A549 (cell line): ENCODE data around the gene SLC6A7. TPM values are rescaled to one million over a fixed set of nuclear protein-coding genes. Genes with fewer than 3 reads are reported as not detected.

Experiments used
- ATAC-seq, 2 experiments: fragments of 200-7000 bp in 1 of 2; fragments of >200 bp in 1 of 2; cut with Nextera tagmentation in 1 of 2; cut with Tn5 transposase in 1 of 2; 3 replicates each; pipeline versions ENCODE4 v1.8.0 to v1.9.1; 2018 to 2020; ENCODE audit warnings: mild to moderate bottlenecking in 1 of 2, moderate library complexity in 1 of 2
- CTCF ChIA-PET: fragments of 300-600 bp; sonication (Branson Sonifier 250); formaldehyde crosslinking; extraction: SDS; loops from one replicate; lab custom pipeline; 2021; ENCODE audit warnings: antibody characterized with exemption, inconsistent platforms; lab: Yijun Ruan, JAX
- POLR2A ChIA-PET: fragments of 350-600 bp; formaldehyde crosslinking; extraction: SDS; loops from one replicate; lab custom pipeline; 2021; ENCODE audit warnings: antibody characterized with exemption, inconsistent platforms; lab: Yijun Ruan, JAX
- DNase-seq, 2 experiments: peaks; one replicate each; pipeline versions ENCODE4 v3.0.0 to v3.0.0-alpha.2; 2011 to 2016; ENCODE audit warnings: low read depth in 1 of 2, low spot score in 1 of 2
- FAIRE-seq: peaks from 2 replicates; lab custom pipeline; 2011; peaks lifted over from hg19 to GRCh38; lab: Jason Lieb, UNC
- H3K27ac ChIP-seq, 2 experiments: fragments of >200 bp; sonication (Bioruptor Twin); formaldehyde crosslinking; 3 replicates each; pipeline ENCODE4 v1.5.1; 2016 to 2017
- H3K4me1 ChIP-seq: fragments of >200 bp; sonication (Bioruptor Twin); formaldehyde crosslinking; 3 replicates; pipeline ENCODE4 v1.6.1; 2016
- H3K4me2 ChIP-seq: fragments of >200 bp; sonication (Bioruptor Twin); formaldehyde crosslinking; 3 replicates; pipeline ENCODE4 v1.6.1; 2016
- H3K4me3 ChIP-seq: fragments of >200 bp; sonication (Bioruptor Twin); formaldehyde crosslinking; 3 replicates; pipeline ENCODE4 v1.5.1; 2016
- H3K9me3 ChIP-seq: fragments of >200 bp; sonication (Bioruptor Twin); formaldehyde crosslinking; 3 replicates; pipeline ENCODE4 v1.6.1; 2016
- ATOH8 ChIP-seq: fragments of 250-450 bp; sonication (Bioruptor Pico); IDR thresholded peaks from 2 replicates; pipeline ENCODE4 v1.5.0; 2020; ENCODE audit warnings: low read depth, mild to moderate bottlenecking, moderate library complexity
- BCL3 ChIP-seq: fragments of >200 bp; sonication (Bioruptor Twin); formaldehyde crosslinking; IDR thresholded peaks from 3 replicates; pipeline ENCODE4 v1.6.1; 2016
- CBX2 ChIP-seq: fragments of 200-600 bp; sonication (generic); IDR thresholded peaks from 2 replicates; pipeline ENCODE4 v1.6.1; 2016; ENCODE audit warnings: low read depth, mild to moderate bottlenecking, borderline replicate concordance
- CBX8 ChIP-seq: fragments of 200-600 bp; sonication (generic); IDR thresholded peaks from 2 replicates; pipeline ENCODE4 v1.6.1; 2016
- CEBPB ChIP-seq, 2 experiments: fragments of >200 bp in 1 of 2; sonication (Bioruptor Twin) in 1 of 2; formaldehyde crosslinking in 1 of 2; IDR thresholded peaks; 2 replicates each; pipeline ENCODE4 v1.6.1; 2012 to 2016
- CHD2 ChIP-seq: fragments of 150-350 bp; IDR thresholded peaks from 2 replicates; pipeline ENCODE4 v1.6.1; 2014; ENCODE audit warnings: low read length; ENCODE audit not compliant: partially characterized antibody
- CTCF ChIP-seq: fragments of >200 bp; sonication (Bioruptor Twin); formaldehyde crosslinking; IDR thresholded peaks from 3 replicates; pipeline ENCODE4 v1.5.1; 2016
- FOSB ChIP-seq: fragments of 250-450 bp; sonication (Bioruptor Pico); IDR thresholded peaks from 2 replicates; pipeline ENCODE4 v1.5.0; 2020; ENCODE audit warnings: mild to moderate bottlenecking, moderate library complexity
- HEYL ChIP-seq: fragments of 250-450 bp; sonication (Bioruptor Pico); IDR thresholded peaks from 2 replicates; pipeline ENCODE4 v1.8.0; 2021; ENCODE audit warnings: mild to moderate bottlenecking, moderate library complexity
- HOXA7 ChIP-seq: fragments of 250-450 bp; sonication (Bioruptor Pico); IDR thresholded peaks from 2 replicates; pipeline ENCODE4 v1.5.0; 2020; ENCODE audit warnings: mild to moderate bottlenecking, moderate library complexity
- HOXB13 ChIP-seq: fragments of 250-450 bp; sonication (Bioruptor Pico); IDR thresholded peaks from 2 replicates; pipeline ENCODE4 v1.5.0; 2020; ENCODE audit warnings: low read depth, mild to moderate bottlenecking, moderate library complexity
- HOXB5 ChIP-seq: fragments of 250-450 bp; sonication (Bioruptor Pico); IDR thresholded peaks from 2 replicates; pipeline ENCODE4 v1.5.0; 2020; ENCODE audit warnings: mild to moderate bottlenecking, moderate library complexity
- JUNB ChIP-seq: fragments of >200 bp; sonication (Bioruptor Twin); formaldehyde crosslinking; IDR thresholded peaks from 2 replicates; pipeline ENCODE4 v1.6.1; 2016
- MAFK ChIP-seq: fragments of 450-650 bp; IDR thresholded peaks from 2 replicates; pipeline ENCODE4 v1.6.1; 2014; ENCODE audit not compliant: partially characterized antibody
- NFE2L2 ChIP-seq: fragments of 150-350 bp; conservative IDR thresholded peaks from 2 replicates; pipeline ENCODE4 v1.6.1; 2014; ENCODE audit warnings: low read length
- PBX3 ChIP-seq: IDR thresholded peaks from 2 replicates; pipeline ENCODE4 v1.6.1; 2012
- PHF8 ChIP-seq: fragments of 200-600 bp; sonication (generic); IDR thresholded peaks from 2 replicates; pipeline ENCODE4 v1.6.1; 2016; ENCODE audit warnings: low read depth, mild to moderate bottlenecking, antibody characterized with exemption, moderate library complexity, borderline replicate concordance
- RAD21 ChIP-seq, 2 experiments: fragments of >200 bp in 1 of 2; sonication (Bioruptor Twin) in 1 of 2; formaldehyde crosslinking in 1 of 2; IDR thresholded peaks in 1 of 2; conservative IDR thresholded peaks in 1 of 2; 2 replicates in 1 of 2; 3 replicates in 1 of 2; pipeline ENCODE4 v1.6.1; 2012 to 2018; ENCODE audit warnings: inconsistent platforms in 1 of 2
- RCOR1 ChIP-seq: fragments of 150-350 bp; IDR thresholded peaks from 2 replicates; pipeline ENCODE4 v1.6.1; 2014; ENCODE audit warnings: antibody characterized with exemption, low read length, low read depth
- RFX5 ChIP-seq: fragments of 450-650 bp; IDR thresholded peaks from 2 replicates; pipeline ENCODE4 v1.7.1; 2014; ENCODE audit warnings: antibody characterized with exemption, mild to moderate bottlenecking, moderate library complexity
- SMC3 ChIP-seq: fragments of >200 bp; sonication (Bioruptor Twin); formaldehyde crosslinking; IDR thresholded peaks from 3 replicates; pipeline ENCODE4 v1.6.1; 2018; ENCODE audit warnings: inconsistent platforms
- SREBF2 ChIP-seq: fragments of 450-650 bp; IDR thresholded peaks from 2 replicates; pipeline ENCODE4 v1.6.1; 2014; ENCODE audit warnings: mild to moderate bottlenecking, moderate library complexity
- ZC3H11A ChIP-seq: fragments of 450-650 bp; IDR thresholded peaks from 2 replicates; pipeline ENCODE4 v1.6.1; 2014; ENCODE audit warnings: antibody characterized with exemption, mild to moderate bottlenecking
- ZFP36 ChIP-seq: fragments of 450-650 bp; IDR thresholded peaks from 2 replicates; pipeline ENCODE4 v1.6.1; 2014; ENCODE audit warnings: borderline replicate concordance; ENCODE audit not compliant: partially characterized antibody
- ZNF302 ChIP-seq: fragments of 250-450 bp; sonication (Bioruptor Pico); IDR thresholded peaks from 2 replicates; pipeline ENCODE4 v1.9.0; 2021; ENCODE audit warnings: inconsistent platforms, mild to moderate bottlenecking, moderate library complexity
- WGBS: methylation state at CpG from one replicate; pipeline ENCODE4 v1.1.6; 2017; ENCODE audit errors: missing lambda C conversion rate; 5-methylcytosine and 5-hydroxymethylcytosine counted together
- polyA plus RNA-seq, 4 experiments: library from polyadenylated mRNA; depleted of rRNA in 3 of 4; stranded (reverse); fragments of >200 nt; fragmentation: RNase III in 1 of 4; extraction: RNeasy Plus Mini Kit Qiagen cat#74134 plus additional on column Dnase treatment in 1 of 4; gene quantifications; 2 replicates in 3 of 4; 3 replicates in 1 of 4; pipeline ENCODE4 v1.2.3, GENCODE V29; 2011 to 2017
- TF ChIP-seq, protein P1 (sequence below): IDR thresholded peaks from 2 replicates; pipeline ENCODE4 v1.6.1; 2012
- TF ChIP-seq, protein P2 (sequence below): fragments of 200-600 bp; sonication (generic); IDR thresholded peaks from 2 replicates; pipeline ENCODE4 v1.6.1; 2016; ENCODE audit warnings: antibody characterized with exemption, mild to moderate bottlenecking, moderate library complexity

Gene SLC6A7
- polyA plus RNA-seq, 2 of the 4 experiments (the other 2 are of a cell fraction), result not detected

DNA sequence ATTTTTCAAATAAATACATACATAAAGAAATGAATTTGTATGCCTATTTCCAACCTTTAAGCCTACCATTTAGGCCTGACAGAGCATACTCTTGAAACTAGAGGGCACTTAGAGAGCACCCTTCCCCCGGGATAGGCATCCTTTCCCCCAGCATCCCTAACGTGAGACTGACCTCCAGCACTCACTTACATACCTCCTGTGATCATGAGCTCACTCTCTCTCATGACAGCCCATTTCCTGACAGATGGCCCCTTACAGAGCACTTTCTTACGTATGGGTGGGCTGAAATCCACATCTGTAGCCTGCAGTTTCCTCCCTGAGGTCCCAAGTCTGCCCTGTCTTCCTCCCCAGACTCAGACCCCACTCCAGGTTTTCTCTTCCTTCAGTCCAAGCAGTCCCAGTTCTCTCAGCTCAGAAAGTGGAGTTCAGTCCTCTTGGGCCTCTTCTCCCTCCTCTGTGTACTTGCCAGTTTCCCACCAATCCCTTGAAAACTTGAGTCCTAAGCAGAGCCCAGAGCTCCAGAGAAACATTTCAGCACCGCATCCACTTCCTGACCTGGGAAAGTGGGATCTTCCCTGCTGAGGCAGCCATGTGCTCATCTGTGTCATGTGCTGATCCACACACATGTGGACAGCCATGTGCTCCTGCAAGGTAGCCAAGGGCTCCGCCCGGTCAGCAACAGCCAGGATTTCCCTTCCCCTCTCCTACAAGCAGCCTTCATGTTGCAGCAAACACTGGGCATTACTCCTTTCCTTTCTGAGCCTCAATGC, 25.5 kb upstream of the SLC6A7 start:
- TF ChIP-seq, protein P1, sequence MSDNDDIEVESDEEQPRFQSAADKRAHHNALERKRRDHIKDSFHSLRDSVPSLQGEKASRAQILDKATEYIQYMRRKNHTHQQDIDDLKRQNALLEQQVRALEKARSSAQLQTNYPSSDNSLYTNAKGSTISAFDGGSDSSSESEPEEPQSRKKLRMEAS, result no peak
- TF ChIP-seq SREBF2, result no peak
- TF ChIP-seq CTCF, result no peak
- no peak for TF ChIP-seq SMC3
- no peak for TF ChIP-seq CEBPB (IDR thresholded peaks at IDR 0.05)
- no peak for TF ChIP-seq RFX5
- TF ChIP-seq NFE2L2, result no peak
- no peak for TF ChIP-seq RAD21 (conservative IDR thresholded peaks at IDR 0.05 in 1 of 2, IDR thresholded peaks at IDR 0.05 in 1 of 2)
- TF ChIP-seq HOXB5 (CRISPR knock-in tag), result no peak
- no peak for TF ChIP-seq ATOH8 (CRISPR knock-in tag)
- TF ChIP-seq ZNF302 (CRISPR knock-in tag), result no peak
- TF ChIP-seq ZC3H11A, result no peak
- TF ChIP-seq CBX8, result no peak
- TF ChIP-seq MAFK, result no peak
- TF ChIP-seq, all 56 proteins: peak for 0
- CTCF ChIA-PET, result interaction anchor here (0.7 to 8.8 kb wide), 5 partner anchors 11 to 186 kb away, joined by 3 to 140 read pairs (median 3); no protein-coding TSS in a partner anchor
- Histone ChIP-seq H3K4me3 (no peak overlapping the region), H3K27ac (0 out of 6 replicates have a peak overlapping the region, but pooled peaks of 1 of the 2 experiments have one; percentile 29), H3K4me1 (peaks cover 8% of the 10 kb centered on the region; the same call in 1 of the 3 replicates), H3K4me2 (no peak overlapping the region), H3K9me3 (no peaks in the 10 kb centered on the region)
- no peak for ATAC-seq
- no peak for DNase-seq
- 81% methylated on average over 6 of the region's 6 CpGs for WGBS
- POLR2A ChIA-PET, result no interaction called here
- no peak for FAIRE-seq

DNA sequence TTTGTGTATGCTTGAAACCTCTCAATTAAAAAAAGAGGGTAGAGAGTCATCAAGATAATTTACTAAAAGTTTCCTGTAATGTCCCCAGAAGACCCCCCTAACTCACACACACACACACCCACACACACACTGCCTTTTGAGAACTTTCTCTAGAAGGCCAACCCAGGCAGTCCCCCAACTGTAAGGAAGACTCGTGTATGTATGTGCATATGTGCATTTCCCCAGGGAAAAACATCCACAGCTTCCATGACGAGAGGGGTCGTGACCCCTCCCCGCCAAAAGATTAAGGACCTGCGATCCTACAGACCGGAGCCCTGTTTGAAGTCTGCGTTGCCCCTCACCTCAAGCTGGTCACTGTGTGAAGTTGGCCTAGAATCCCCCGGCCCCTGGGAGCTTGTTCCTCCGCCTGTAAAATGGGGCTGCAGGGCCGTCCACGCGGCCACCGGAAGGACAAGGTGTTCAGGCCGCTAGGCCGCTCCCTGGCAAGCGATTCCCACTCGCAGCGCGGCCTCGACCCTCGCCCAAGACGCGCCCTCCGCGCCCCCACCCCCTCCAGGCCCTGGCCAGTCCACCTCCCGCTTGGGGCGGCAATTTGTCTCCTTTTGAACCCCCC, 23.7 kb upstream of the SLC6A7 start:
- WGBS, result 85% methylated on average over 24 of the region's 27 CpGs

More for the DNA sequence above, 23.7 kb upstream of the SLC6A7 start:
- DNase-seq (no peak), ATAC-seq (no peak), FAIRE-seq (no peak)
- Histone ChIP-seq H3K4me2 (no peak overlapping the region), H3K4me1 (peaks cover 8% of the 10 kb centered on the region; the same call in 1 of the 3 replicates), H3K4me3 (no peak overlapping the region), H3K27ac (no peak overlapping the region), H3K9me3 (no peaks in the 10 kb centered on the region)
- TF ChIP-seq RCOR1 (no peak), ZFP36 (no peak), CHD2 (no peak), HEYL (CRISPR knock-in tag) (no peak), HOXB13 (CRISPR knock-in tag) (no peak), CBX2 (no peak), PBX3 (no peak), HOXA7 (CRISPR knock-in tag) (no peak), BCL3 (no peak), RAD21 (conservative IDR thresholded peaks at IDR 0.05 in 1 of 2, IDR thresholded peaks at IDR 0.05 in 1 of 2) (no peak), JUNB (no peak), FOSB (CRISPR knock-in tag) (no peak), PHF8 (no peak)
- TF ChIP-seq, protein P2, sequence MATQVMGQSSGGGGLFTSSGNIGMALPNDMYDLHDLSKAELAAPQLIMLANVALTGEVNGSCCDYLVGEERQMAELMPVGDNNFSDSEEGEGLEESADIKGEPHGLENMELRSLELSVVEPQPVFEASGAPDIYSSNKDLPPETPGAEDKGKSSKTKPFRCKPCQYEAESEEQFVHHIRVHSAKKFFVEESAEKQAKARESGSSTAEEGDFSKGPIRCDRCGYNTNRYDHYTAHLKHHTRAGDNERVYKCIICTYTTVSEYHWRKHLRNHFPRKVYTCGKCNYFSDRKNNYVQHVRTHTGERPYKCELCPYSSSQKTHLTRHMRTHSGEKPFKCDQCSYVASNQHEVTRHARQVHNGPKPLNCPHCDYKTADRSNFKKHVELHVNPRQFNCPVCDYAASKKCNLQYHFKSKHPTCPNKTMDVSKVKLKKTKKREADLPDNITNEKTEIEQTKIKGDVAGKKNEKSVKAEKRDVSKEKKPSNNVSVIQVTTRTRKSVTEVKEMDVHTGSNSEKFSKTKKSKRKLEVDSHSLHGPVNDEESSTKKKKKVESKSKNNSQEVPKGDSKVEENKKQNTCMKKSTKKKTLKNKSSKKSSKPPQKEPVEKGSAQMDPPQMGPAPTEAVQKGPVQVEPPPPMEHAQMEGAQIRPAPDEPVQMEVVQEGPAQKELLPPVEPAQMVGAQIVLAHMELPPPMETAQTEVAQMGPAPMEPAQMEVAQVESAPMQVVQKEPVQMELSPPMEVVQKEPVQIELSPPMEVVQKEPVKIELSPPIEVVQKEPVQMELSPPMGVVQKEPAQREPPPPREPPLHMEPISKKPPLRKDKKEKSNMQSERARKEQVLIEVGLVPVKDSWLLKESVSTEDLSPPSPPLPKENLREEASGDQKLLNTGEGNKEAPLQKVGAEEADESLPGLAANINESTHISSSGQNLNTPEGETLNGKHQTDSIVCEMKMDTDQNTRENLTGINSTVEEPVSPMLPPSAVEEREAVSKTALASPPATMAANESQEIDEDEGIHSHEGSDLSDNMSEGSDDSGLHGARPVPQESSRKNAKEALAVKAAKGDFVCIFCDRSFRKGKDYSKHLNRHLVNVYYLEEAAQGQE, result no peak
- ChIA-PET CTCF (interaction anchor here (1.2 to 1.7 kb wide), 3 partner anchors 13 to 52 kb away, joined by 4 to 6 read pairs (median 4); no protein-coding TSS in a partner anchor), POLR2A (no interaction called here)
